Right lobe of liver (tissue), 6 donors: ENCODE measurements around the gene ANKS1B. TPM values are rescaled to one million over a fixed set of nuclear protein-coding genes. Genes with fewer than 3 reads are reported as not detected.

ENCODE experiments used
- ATAC-seq, 4 donors: fragments of 200-7000 bp; cut with Tn5 transposase; one replicate each; pipeline ENCODE4 v1.9.1; 2020; ENCODE audit warnings: mild to moderate bottlenecking in 4 of 4, moderate library complexity in 4 of 4
- DNase-seq, 3 donors: peaks; one replicate each; pipeline ENCODE4 v3.0.0-alpha.2; 2020
- H3K27ac ChIP-seq, 3 donors: fragments of 200-600 bp; one replicate each; pipeline ENCODE4 v1.8.0; 2022
- H3K27me3 ChIP-seq, 2 donors: fragments of 200-600 bp; one replicate each; pipeline ENCODE4 v1.8.0; 2022
- H3K36me3 ChIP-seq, 4 donors: fragments of 200-600 bp; sonication (generic) in 1 of 4; one replicate each; pipeline versions ENCODE4 v1.5.1 to v1.8.0; 2017 to 2022; ENCODE audit warnings: control low read depth in 1 of 4
- H3K4me1 ChIP-seq, 4 donors: fragments of 200-600 bp; sonication (generic) in 1 of 4; one replicate each; pipeline versions ENCODE4 v1.5.1 to v1.8.0; 2017 to 2022; ENCODE audit warnings: control low read depth in 1 of 4
- H3K4me3 ChIP-seq, 3 donors: fragments of 200-600 bp; one replicate each; pipeline ENCODE4 v1.8.0; 2022
- H3K9me3 ChIP-seq, 4 donors: fragments of 200-600 bp; sonication (generic) in 1 of 4; one replicate each; pipeline versions ENCODE4 v1.5.1 to v1.8.0; 2017 to 2022; ENCODE audit warnings: control low read depth in 1 of 4
- POLR2A ChIP-seq: fragments of 450-650 bp; IDR thresholded peaks from one replicate; pipeline ENCODE4 v1.6.1; 2017; ENCODE audit warnings: antibody characterized with exemption, mild to moderate bottlenecking
- WGBS: methylation state at CpG from one replicate; pipeline ENCODE4 v1.1.6; 2018; ENCODE audit warnings: low coverage, low lambda C conversion rate; ENCODE audit not compliant: insufficient coverage; ENCODE audit errors: missing lambda C conversion rate; 5-methylcytosine and 5-hydroxymethylcytosine counted together
- intact Hi-C, 2 donors: fragments of 100-400 bp; cut with DNase I; formaldehyde crosslinking; loops; one replicate each; pipeline versions ENCODE4 v1.11.2 to v1.14.1; 2022
- total RNA-seq, 6 experiments: library from RNA; depleted of rRNA in 2 of 6; stranded (reverse); fragments of >200 nt in 2 of 6; fragmentation: NEBNext Ultra II Directional in 3 of 6; extraction: Animal tissue kit (Norgen Biotek cat#: 25700) in 3 of 6; gene quantifications; one replicate each; pipeline versions ENCODE4 v1.1.0 to v1.2.4, GENCODE V29; 2016 to 2023
- TF ChIP-seq, protein P1 (sequence below), 4 donors: fragments of 200-600 bp in 3 of 4; fragments of 450-650 bp in 1 of 4; IDR thresholded peaks; one replicate each; pipeline versions ENCODE4 v1.5.1 to v1.8.0; 2016 to 2022; ENCODE audit warnings: antibody characterized with exemption in 4 of 4, mild to moderate bottlenecking in 2 of 4
- donor health status: DM: no; HTN: yes; CAD: no.
- donor health status: DM: no; HTN: no; CAD: no.
- donor health status: DM: no; HTN: no; CAD: no.
- donor health status: DM: no; HTN: yes; CAD: no.
- donor health status: DM: no; HTN: yes; CAD: no.

ANKS1B gene
- total RNA-seq, 6 experiments from 2014 or later, result 0.17 to 1.9 (median 0.44) TPM; not detected in 1

DNA sequence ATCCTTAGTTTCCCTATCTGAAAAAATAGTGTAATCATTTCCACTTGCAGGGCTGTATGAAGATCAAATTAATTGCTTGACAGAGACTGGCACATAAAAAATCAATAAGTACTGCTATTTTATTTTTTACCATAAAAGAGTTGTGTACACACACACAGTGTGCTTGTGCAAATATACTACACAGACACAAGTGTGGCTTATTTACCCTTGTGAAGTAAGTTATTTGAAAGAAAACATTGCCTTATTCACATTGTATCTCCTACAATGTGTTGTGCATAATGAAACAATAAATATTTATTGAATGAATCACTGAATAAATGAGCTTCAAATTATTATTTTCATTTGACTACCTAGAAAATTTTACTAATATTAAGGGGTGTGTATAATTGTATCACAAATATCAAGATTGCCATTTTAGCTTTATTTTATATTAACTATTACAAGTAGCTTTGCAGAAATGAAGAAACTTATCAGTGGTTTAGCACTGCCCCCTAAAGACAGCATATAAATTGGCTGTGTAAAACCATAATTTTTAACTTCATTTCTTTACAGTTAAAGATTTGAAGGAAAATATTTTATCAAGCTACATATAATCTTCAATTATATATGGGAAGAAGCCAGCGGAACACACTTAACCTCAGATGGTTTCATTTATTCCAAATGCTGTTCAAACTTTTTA, 325.9 kb downstream of the ANKS1B start:
- Histone ChIP-seq H3K9me3 (no peaks in the 10 kb centered on the region), H3K36me3 (no peaks in the 10 kb centered on the region), H3K4me3 (no peak overlapping the region), H3K27ac (no peak overlapping the region), H3K27me3 (no peaks in the 10 kb centered on the region), H3K4me1 (no peaks in the 10 kb centered on the region)
- 48% methylated on average over 1 of the region's 1 CpG for WGBS
- intact Hi-C loops, result no loop called here
- ATAC-seq (no peak), DNase-seq (no peak)
- TF ChIP-seq POLR2A, result no peak
- TF ChIP-seq, protein P1, sequence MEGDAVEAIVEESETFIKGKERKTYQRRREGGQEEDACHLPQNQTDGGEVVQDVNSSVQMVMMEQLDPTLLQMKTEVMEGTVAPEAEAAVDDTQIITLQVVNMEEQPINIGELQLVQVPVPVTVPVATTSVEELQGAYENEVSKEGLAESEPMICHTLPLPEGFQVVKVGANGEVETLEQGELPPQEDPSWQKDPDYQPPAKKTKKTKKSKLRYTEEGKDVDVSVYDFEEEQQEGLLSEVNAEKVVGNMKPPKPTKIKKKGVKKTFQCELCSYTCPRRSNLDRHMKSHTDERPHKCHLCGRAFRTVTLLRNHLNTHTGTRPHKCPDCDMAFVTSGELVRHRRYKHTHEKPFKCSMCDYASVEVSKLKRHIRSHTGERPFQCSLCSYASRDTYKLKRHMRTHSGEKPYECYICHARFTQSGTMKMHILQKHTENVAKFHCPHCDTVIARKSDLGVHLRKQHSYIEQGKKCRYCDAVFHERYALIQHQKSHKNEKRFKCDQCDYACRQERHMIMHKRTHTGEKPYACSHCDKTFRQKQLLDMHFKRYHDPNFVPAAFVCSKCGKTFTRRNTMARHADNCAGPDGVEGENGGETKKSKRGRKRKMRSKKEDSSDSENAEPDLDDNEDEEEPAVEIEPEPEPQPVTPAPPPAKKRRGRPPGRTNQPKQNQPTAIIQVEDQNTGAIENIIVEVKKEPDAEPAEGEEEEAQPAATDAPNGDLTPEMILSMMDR (IDR thresholded peaks at IDR 0.05), result peak in 2 of 4 donors; percentile 15 to 24

DNA sequence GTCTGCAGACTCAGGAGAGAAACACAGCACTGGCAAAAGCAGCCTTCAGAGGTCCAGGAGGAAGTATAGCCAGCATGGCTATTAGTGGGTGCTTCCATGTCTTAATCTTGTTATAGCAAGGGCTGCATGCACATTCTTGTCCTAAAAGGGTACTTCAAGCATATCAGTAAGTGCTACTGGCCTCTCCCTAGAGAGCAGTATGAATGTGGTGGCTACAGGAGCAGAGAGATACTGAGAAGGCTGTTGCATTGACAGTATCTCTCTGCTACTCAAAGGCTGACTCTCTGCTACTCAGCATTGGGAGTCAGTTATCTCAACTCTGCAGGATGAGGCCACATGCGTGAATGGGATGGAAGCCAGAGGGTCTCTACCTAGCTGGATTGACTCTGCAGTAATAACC, 335.2 kb downstream of the ANKS1B start:
- no peak overlapping the region for H3K27ac ChIP-seq
- ATAC-seq (no peak), DNase-seq (no peak)
- no peaks in the 10 kb centered on the region for H3K9me3 ChIP-seq
- intact Hi-C loops, result no loop called here
- no peak overlapping the region for H3K4me3 ChIP-seq
- no CpG with 5 or more reads among the region's 1 CpG for WGBS
- TF ChIP-seq, protein P1 (IDR thresholded peaks at IDR 0.05), result no peak
- no peak for TF ChIP-seq POLR2A
- no peaks in the 10 kb centered on the region for H3K27me3 ChIP-seq
- no peaks in the 10 kb centered on the region for H3K36me3 ChIP-seq
- H3K4me1 ChIP-seq, result no peaks in the 10 kb centered on the region

DNA sequence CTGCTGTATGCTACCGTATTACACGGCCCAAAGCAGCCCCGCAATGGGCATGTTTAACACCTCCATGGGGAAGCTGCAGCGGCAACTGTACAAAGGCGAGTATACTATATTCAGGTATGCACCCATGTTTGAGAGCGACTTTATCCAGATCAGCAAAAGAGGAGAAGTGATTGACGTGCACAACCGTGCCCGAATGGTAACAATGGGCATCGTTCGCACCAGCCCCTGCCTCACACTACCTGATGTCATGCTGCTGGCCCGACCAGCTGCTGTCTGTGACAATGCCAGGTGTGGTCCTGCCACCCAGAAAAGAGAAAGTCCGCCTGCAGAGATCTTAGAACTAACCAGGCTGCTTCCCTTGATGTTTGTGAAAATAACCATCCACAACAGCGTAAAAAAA, 336.6 kb downstream of the ANKS1B start:
- no peak overlapping the region for H3K4me3 ChIP-seq
- 83% methylated on average over 7 of the region's 14 CpGs for WGBS
- no peaks in the 10 kb centered on the region for H3K9me3 ChIP-seq
- no peaks in the 10 kb centered on the region for H3K4me1 ChIP-seq
- H3K27ac ChIP-seq, result no peak overlapping the region
- ATAC-seq (no peak), DNase-seq (no peak)
- intact Hi-C loops, result no loop called here
- no peaks in the 10 kb centered on the region for H3K27me3 ChIP-seq
- H3K36me3 ChIP-seq, result no peaks in the 10 kb centered on the region
- TF ChIP-seq, protein P1 (IDR thresholded peaks at IDR 0.05), result no peak
- TF ChIP-seq POLR2A, result no peak

DNA sequence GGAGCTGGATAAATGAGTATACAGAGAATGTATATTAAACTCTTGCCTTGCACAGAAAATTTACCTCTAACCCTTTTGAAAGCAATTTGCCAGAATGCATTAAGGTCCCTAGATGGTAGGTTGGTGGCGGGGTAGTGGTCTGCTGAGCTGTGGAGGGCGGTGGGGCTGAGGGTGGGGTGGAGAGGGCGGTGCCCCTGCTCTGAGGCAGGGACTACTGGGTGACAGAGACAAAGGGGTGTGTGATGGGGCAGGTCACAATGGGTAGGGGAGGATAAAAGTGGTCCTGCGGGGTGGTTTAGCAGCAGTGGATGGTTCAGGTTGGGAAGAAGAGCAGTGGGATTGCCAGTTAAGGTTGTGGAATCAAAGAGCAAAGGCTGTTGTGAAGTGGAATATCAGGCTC, 337.3 kb downstream of the ANKS1B start, which contains the start of gene GARIN6:
Gene GARIN6 (plus strand): TSS at position 301 of the 400 bp plus-strand sequence. CDS start 422 bp downstream, outside the sequence.
- Histone ChIP-seq H3K9me3 (no peaks in the 10 kb centered on the region), H3K4me3 (no peak within 1 kb of the TSS), H3K4me1 (no peaks in the 10 kb centered on the region), H3K27me3 (no peaks in the 10 kb centered on the region), H3K36me3 (no peaks in the 10 kb centered on the region), H3K27ac (no peak within 1 kb of the TSS)
- 64% methylated on average over 4 of the region's 4 CpGs for WGBS
- ATAC-seq, result no peak
- TF ChIP-seq, protein P1 (IDR thresholded peaks at IDR 0.05), result no peak
- TF ChIP-seq POLR2A, result no peak
- intact Hi-C loops, result no loop called here
- no peak for DNase-seq
